Spleen (tissue), 11 donors: ENCODE data around the gene KCNMB1. TPM values are rescaled to one million over a fixed set of nuclear protein-coding genes. Genes with fewer than 3 reads are reported as not detected.

Experiments used
- DNase-seq: peaks from one replicate; pipeline ENCODE4 v3.0.0-alpha.2; 2020
- H3K27ac ChIP-seq, 8 donors: fragments of 200-600 bp; sonication (generic) in 7 of 8; 1 replicate in 4 of 8; 2 replicates in 4 of 8; pipeline versions ENCODE4 v1.5.0 to v1.8.0; 2016 to 2021; ENCODE audit warnings: inconsistent platforms in 4 of 8, mild to moderate bottlenecking in 4 of 8, moderate library complexity in 1 of 8
- H3K27me3 ChIP-seq, 7 donors: fragments of 200-600 bp; sonication (generic) in 6 of 7; replicated peaks in 1 of 7; 1 replicate in 4 of 7; 2 replicates in 3 of 7; pipeline versions ENCODE4 v1.5.0 to v1.8.0; 2016 to 2021; ENCODE audit warnings: inconsistent platforms in 3 of 7, mild to moderate bottlenecking in 1 of 7
- H3K36me3 ChIP-seq, 6 donors: fragments of 200-600 bp; sonication (generic) in 5 of 6; 1 replicate in 4 of 6; 2 replicates in 2 of 6; pipeline versions ENCODE4 v1.5.0 to v1.8.0; 2016 to 2021; ENCODE audit warnings: inconsistent platforms in 2 of 6
- H3K4me1 ChIP-seq, 6 donors: fragments of 200-600 bp; sonication (generic) in 5 of 6; 1 replicate in 3 of 6; 2 replicates in 3 of 6; pipeline versions ENCODE4 v1.5.0 to v1.8.0; 2016 to 2021; ENCODE audit warnings: inconsistent platforms in 3 of 6
- H3K4me3 ChIP-seq, 8 donors: fragments of 200-600 bp; sonication (generic) in 7 of 8; 1 replicate in 4 of 8; 2 replicates in 4 of 8; pipeline versions ENCODE4 v1.5.0 to v1.8.0; 2016 to 2021; ENCODE audit warnings: inconsistent platforms in 4 of 8, mild to moderate bottlenecking in 4 of 8, moderate library complexity in 2 of 8
- H3K9me3 ChIP-seq, 8 donors: fragments of 200-600 bp; sonication (generic) in 7 of 8; 1 replicate in 4 of 8; 2 replicates in 4 of 8; pipeline versions ENCODE4 v1.5.0 to v1.8.0; 2016 to 2021; ENCODE audit warnings: inconsistent platforms in 4 of 8
- POLR2A ChIP-seq, 3 donors: fragments of 450-650 bp; IDR thresholded peaks; one replicate each; pipeline ENCODE4 v1.5.1; 2017; ENCODE audit warnings: antibody characterized with exemption in 3 of 3, mild to moderate bottlenecking in 1 of 3
- POLR2AphosphoS5 ChIP-seq, 3 donors: sonication (generic); formaldehyde crosslinking; IDR thresholded peaks; one replicate each; pipeline ENCODE4 v1.5.1; 2017; ENCODE audit warnings: antibody characterized with exemption in 3 of 3
- WGBS, 5 donors: extraction: QIAGEN DNeasy Blood & Tissue Kit in 3 of 5; methylation state at CpG; one replicate each; pipeline versions ENCODE4 v1.1.5 to v1.1.7; 2013 to 2018; 5-methylcytosine and 5-hydroxymethylcytosine counted together
- intact Hi-C: fragments of 100-400 bp; cut with DNase I; formaldehyde crosslinking; loops from one replicate; pipeline ENCODE4 v1.15.0; 2023; ENCODE audit warnings: low total_unique reads
- polyA plus RNA-seq, 3 donors: library from polyadenylated mRNA; stranded (reverse); fragments of 200-250 nt; gene quantifications; one replicate each; pipeline ENCODE4 v1.2.1, GENCODE V29; 2013
- total RNA-seq, 7 donors: library from RNA; depleted of rRNA in 3 of 7; stranded (reverse); fragments of >200 nt in 3 of 7; fragmentation: NEBNext Ultra II Directional in 4 of 7; extraction: Animal tissue kit (Norgen Biotek cat#: 25700) in 4 of 7; gene quantifications; one replicate each; pipeline versions ENCODE4 v1.1.0 to v1.2.1, GENCODE V29; 2016 to 2021
- TF ChIP-seq, protein P1 (sequence below), 11 experiments: fragments of 200-600 bp in 7 of 11; fragments of 450-650 bp in 4 of 11; sonication (generic) in 4 of 11; IDR thresholded peaks in 8 of 11; conservative IDR thresholded peaks in 3 of 11; 1 replicate in 7 of 11; 2 replicates in 4 of 11; pipeline versions ENCODE4 v1.4.0 to v1.8.0; 2016 to 2021; ENCODE audit warnings: antibody characterized with exemption in 11 of 11, inconsistent platforms in 4 of 11, mild to moderate bottlenecking in 1 of 11
- donor health status: healthy with polysubstance abuse.
- donor health status: DM: no; HTN: no; CAD: no; lungs with moderate emphysema.
- donor health status: DM: no; HTN: no; CAD: no.
- donor health status: Bipolar disorder and iron deficiency.
- donor health status: healthy.
- donor health status: DM: no; HTN: no; CAD: no.
- donor health status: DM: yes; HTN: yes; CAD: no.

KCNMB1 gene
- total and polyA plus RNA-seq, 10 donors = 0.13 to 2.2 (median 0.77) TPM

DNA sequence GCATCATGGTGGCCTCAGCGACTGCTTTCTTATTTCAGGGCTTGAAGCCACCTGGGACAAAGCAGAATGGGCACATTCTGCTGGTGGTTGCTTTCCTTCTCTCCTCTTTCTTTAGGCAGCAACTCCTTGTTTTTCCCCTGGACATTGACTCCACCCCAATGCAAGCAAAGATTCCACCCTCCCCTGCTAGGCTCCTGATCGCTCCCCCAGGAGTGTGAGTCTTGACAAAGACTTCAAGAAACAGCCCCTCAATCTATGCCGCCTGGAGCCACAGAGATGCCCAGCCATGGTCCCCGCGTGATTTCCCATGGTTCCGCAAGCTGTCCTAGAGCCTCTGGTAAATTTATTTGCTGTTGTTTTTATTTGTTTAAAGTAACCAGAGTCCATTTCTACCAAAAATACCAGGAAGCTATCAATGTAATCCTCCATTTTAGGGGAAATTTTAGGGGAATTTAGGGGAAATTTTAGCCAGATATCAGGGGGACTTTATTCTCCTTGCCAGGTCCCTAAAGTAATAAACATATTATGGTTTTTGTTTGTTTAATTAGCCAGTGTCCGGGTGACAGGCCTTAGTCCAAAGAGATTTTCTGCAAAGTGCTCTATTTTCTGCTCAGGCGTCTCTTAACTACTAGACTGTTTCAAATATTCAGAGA, 2.3 kb downstream of the KCNMB1 start:
- intact Hi-C loops = no loop called here

DNA sequence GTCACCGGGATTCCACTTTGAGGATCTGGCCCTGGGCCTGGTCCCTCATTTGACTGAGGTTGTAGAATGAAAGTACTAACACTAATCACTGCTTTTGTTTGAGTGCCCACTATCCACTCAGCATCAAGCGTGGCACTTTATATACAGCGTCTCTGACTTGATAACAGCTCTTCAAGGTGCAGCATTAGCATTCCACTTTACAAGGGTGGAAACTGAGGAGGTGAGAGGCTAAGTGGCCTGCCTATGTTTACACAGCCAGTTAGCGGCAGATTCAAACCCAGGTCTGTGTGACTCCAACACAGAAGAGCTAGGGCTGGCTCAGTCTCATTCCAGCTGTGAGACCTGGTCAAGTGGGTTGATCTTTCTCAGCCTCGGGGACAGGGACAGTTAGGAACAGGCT, 5.9 kb downstream of the KCNMB1 start:
- H3K4me3 ChIP-seq = no peak overlapping the region
- TF ChIP-seq, protein P1, sequence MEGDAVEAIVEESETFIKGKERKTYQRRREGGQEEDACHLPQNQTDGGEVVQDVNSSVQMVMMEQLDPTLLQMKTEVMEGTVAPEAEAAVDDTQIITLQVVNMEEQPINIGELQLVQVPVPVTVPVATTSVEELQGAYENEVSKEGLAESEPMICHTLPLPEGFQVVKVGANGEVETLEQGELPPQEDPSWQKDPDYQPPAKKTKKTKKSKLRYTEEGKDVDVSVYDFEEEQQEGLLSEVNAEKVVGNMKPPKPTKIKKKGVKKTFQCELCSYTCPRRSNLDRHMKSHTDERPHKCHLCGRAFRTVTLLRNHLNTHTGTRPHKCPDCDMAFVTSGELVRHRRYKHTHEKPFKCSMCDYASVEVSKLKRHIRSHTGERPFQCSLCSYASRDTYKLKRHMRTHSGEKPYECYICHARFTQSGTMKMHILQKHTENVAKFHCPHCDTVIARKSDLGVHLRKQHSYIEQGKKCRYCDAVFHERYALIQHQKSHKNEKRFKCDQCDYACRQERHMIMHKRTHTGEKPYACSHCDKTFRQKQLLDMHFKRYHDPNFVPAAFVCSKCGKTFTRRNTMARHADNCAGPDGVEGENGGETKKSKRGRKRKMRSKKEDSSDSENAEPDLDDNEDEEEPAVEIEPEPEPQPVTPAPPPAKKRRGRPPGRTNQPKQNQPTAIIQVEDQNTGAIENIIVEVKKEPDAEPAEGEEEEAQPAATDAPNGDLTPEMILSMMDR (IDR thresholded peaks at IDR 0.05 in 8 of 11, conservative IDR thresholded peaks at IDR 0.05 in 3 of 11) = no peak
- no peak for TF ChIP-seq POLR2AphosphoS5 (IDR thresholded peaks at IDR 0.05)
- no peak for TF ChIP-seq POLR2A (IDR thresholded peaks at IDR 0.05)
- H3K36me3 ChIP-seq = peaks cover 0 to 10% (median 0%) of the 10 kb centered on the region in 6 donors
- intact Hi-C loops = no loop called here
- H3K4me1 ChIP-seq = peaks cover 0 to 19% (median 2%) of the 10 kb centered on the region in 6 donors
- WGBS, 5 donors = 85 to 90% (median 89%) methylated on average over 4 to 5 of the region's 5 CpGs
- H3K9me3 ChIP-seq = no peaks in the 10 kb centered on the region
- peaks cover 0 to 6% (median 0%) of the 10 kb centered on the region in 7 donors for H3K27me3 ChIP-seq
- DNase-seq = no peak
- no peak overlapping the region for H3K27ac ChIP-seq

More for the DNA sequence above, 2.3 kb downstream of the KCNMB1 start:
- Histone ChIP-seq H3K4me3 (no peak overlapping the region), H3K4me1 (peaks cover 0 to 33% (median 11%) of the 10 kb centered on the region in 6 donors), H3K9me3 (no peaks in the 10 kb centered on the region), H3K27ac (no peak overlapping the region), H3K27me3 (peaks cover 0 to 14% (median 0%) of the 10 kb centered on the region in 7 donors), H3K36me3 (peaks cover 0 to 7% (median 0%) of the 10 kb centered on the region in 6 donors)
- TF ChIP-seq POLR2A (IDR thresholded peaks at IDR 0.05) (no peak), POLR2AphosphoS5 (IDR thresholded peaks at IDR 0.05) (no peak)
- TF ChIP-seq, protein P1 (IDR thresholded peaks at IDR 0.05 in 8 of 11, conservative IDR thresholded peaks at IDR 0.05 in 3 of 11) = no peak
- 87 to 91% (median 90%) methylated on average over 8 of the region's 8 CpGs for WGBS, 5 donors
- no peak for DNase-seq

DNA sequence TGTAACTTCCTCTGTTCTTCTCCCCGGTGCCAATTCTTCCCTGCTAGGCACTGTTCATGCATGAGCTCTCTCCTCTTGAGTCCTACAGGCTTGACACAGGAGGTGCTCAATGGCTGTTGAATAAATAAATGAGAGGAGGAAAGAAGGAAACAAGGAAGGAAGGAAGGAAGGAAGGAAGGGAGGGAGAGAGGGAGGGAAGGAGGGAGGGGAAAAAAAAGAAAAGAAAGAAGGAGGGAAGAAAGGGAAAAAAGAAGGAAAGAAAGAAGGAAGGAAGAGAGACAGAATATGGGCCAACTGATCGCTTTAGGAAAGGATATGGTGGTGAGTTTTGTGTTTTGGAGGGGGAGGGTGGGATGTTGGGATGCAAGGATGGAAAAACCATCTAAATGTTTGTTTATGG, 6.4 kb downstream of the KCNMB1 start:
- H3K4me1 ChIP-seq = peaks cover 0 to 15% (median 1%) of the 10 kb centered on the region in 6 donors
- intact Hi-C loops = no loop called here
- peaks cover 0 to 1% (median 0%) of the 10 kb centered on the region in 7 donors for H3K27me3 ChIP-seq
- 51 to 72% (median 59%) methylated on average over 2 of the region's 2 CpGs for WGBS, 5 donors
- TF ChIP-seq POLR2AphosphoS5 (IDR thresholded peaks at IDR 0.05) = no peak
- TF ChIP-seq, protein P1 (IDR thresholded peaks at IDR 0.05 in 8 of 11, conservative IDR thresholded peaks at IDR 0.05 in 3 of 11) = no peak
- TF ChIP-seq POLR2A (IDR thresholded peaks at IDR 0.05) = no peak
- H3K9me3 ChIP-seq = no peaks in the 10 kb centered on the region
- DNase-seq = no peak
- H3K4me3 ChIP-seq = no peak overlapping the region
- H3K36me3 ChIP-seq = peaks cover 0 to 10% (median 0%) of the 10 kb centered on the region in 6 donors
- no peak overlapping the region for H3K27ac ChIP-seq

DNA sequence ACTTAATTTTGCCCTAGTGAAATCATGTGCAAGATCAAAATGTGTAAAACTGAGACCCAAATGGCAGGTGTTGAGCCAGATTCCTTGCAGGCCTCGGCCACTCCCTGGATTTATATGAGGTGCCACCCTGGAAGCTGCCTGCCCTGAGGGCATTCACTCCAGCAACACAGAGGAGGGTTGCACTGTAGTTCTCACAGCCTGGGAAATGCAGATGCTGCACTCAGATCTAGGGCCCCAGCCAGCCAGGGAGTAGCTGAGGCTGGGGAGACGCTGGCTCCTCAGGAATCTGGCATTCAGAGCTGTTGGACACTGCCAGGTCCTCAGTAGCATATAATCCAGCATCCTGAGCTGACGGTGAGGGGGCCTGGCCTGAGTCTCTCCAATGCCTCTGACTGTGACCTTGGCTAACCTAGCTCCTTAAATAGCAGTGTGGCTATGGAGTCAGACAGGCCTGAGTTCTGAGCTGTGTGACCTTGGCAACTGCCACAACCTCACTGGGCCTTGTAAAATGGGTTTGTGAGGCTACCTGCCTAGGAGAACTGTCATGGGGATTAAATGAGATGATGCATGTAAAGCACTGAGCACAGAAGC, 8.7 kb downstream of the KCNMB1 start:
- peaks cover 0 to 10% (median 0%) of the 10 kb centered on the region in 6 donors for H3K36me3 ChIP-seq
- WGBS, 5 donors = 66 to 84% (median 76%) methylated on average over 2 to 3 of the region's 3 CpGs
- no peak for TF ChIP-seq POLR2A (IDR thresholded peaks at IDR 0.05)
- TF ChIP-seq, protein P1 (IDR thresholded peaks at IDR 0.05 in 8 of 11, conservative IDR thresholded peaks at IDR 0.05 in 3 of 11) = no peak

More for the DNA sequence above, 8.7 kb downstream of the KCNMB1 start:
- peaks cover 0 to 5% (median 0%) of the 10 kb centered on the region in 6 donors for H3K4me1 ChIP-seq
- DNase-seq = no peak
- H3K27me3 ChIP-seq = no peaks in the 10 kb centered on the region
- no peak overlapping the region for H3K27ac ChIP-seq
- H3K9me3 ChIP-seq = no peaks in the 10 kb centered on the region
- intact Hi-C loops = no loop called here
- no peak overlapping the region for H3K4me3 ChIP-seq
